HG03060 (cell line): ENCODE data around the gene AARSD1.
A peak's percentile ranks its signal among the peaks of the same experiment; 100 is the strongest.
"Not testable (repeated sequence)": the region's sequence is repeated elsewhere in the genome, so short reads cannot be mapped to it uniquely, and the experiment has no call there.

ENCODE experiments used
- ATAC-seq: cut with Tn5 transposase; IDR thresholded peaks from one replicate; pipeline ENCODE4 v1.9.1; 2021; ENCODE audit warnings: low read depth, moderate number of reproducible peaks; ENCODE audit not compliant: unreplicated experiment

Gene AARSD1

GRCh38 chr17:42964161-42964932 is at the start of gene AARSD1:
AARSD1 (minus strand) TSS chr17:42964454; CDS start chr17:42964440, 14 bp downstream.
- ATAC-seq, result no peak

GRCh38 chr17:43013296-43013695 is 49.0 kb upstream of the AARSD1 start:
- ATAC-seq, result no peak

GRCh38 chr17:43011728-43012472 is 47.6 kb upstream of the AARSD1 start:
- ATAC-seq, result no peak

GRCh38 chr17:43010667-43011308 is 46.5 kb upstream of the AARSD1 start:
- no peak for ATAC-seq

- no peak for ATAC-seq
These were observed 42.6 kb upstream of the AARSD1 start, which contains the start of gene IFI35 for GRCh38 chr17:43006639-43007551. IFI35 (plus strand) TSS chr17:43006784; CDS start chr17:43006948, 164 bp downstream.

- no peak for ATAC-seq
These were observed 39.4 kb upstream of the AARSD1 start for GRCh38 chr17:43003542-43004172.

- not testable (repeated sequence) for ATAC-seq
These were observed 36.6 kb upstream of the AARSD1 start for GRCh38 chr17:43000894-43001293.

- no peak for ATAC-seq
These were observed 34.8 kb upstream of the AARSD1 start for GRCh38 chr17:42999003-42999525.

- peak; percentile 90 for ATAC-seq
These were observed 34.0 kb upstream of the AARSD1 start, which contains the start of gene RPL27 for GRCh38 chr17:42997984-42998938. RPL27 (plus strand) TSS chr17:42998419; CDS start chr17:42998751, 332 bp downstream.

- no peak for ATAC-seq
These were observed 33.2 kb upstream of the AARSD1 start for GRCh38 chr17:42997390-42997983.

- not testable (repeated sequence) for ATAC-seq
These were observed 29.7 kb upstream of the AARSD1 start for GRCh38 chr17:42993913-42994312.

GRCh38 chr17:42992872-42993271 is 28.6 kb upstream of the AARSD1 start:
- ATAC-seq, result no peak

- no peak for ATAC-seq
These were observed 27.2 kb upstream of the AARSD1 start for GRCh38 chr17:42991471-42991870.

GRCh38 chr17:42989726-42990652 is 25.7 kb upstream of the AARSD1 start:
- no peak for ATAC-seq

GRCh38 chr17:42989141-42989540 is 24.9 kb upstream of the AARSD1 start:
- no peak for ATAC-seq

- ATAC-seq, result no peak
These were observed 21.0 kb upstream of the AARSD1 start for GRCh38 chr17:42985225-42985624.

GRCh38 chr17:42982266-42982665 is 18.0 kb upstream of the AARSD1 start:
- ATAC-seq, result no peak
